Stimulated activated naive CD8-positive, alpha-beta T cell treated with anti-CD3 and anti-CD28 coated beads, Interleukin-15, Interleukin-2, amounts not matched to agents 100 ng/mL and 50 ng/mL, for 24 hours (primary cell): ENCODE data around the gene ZFP3.
"Not testable (repeated sequence)": the region's sequence is repeated elsewhere in the genome, so short reads cannot be mapped to it uniquely, and the experiment has no call there.

Experiments used
- H3K27ac Mint-ChIP-seq: one replicate; pipeline ENCODE4 v1.8.0; 2021; ENCODE audit warnings: mild to moderate bottlenecking, mixed read lengths
- H3K27me3 Mint-ChIP-seq: one replicate; pipeline ENCODE4 v1.8.0; 2021; ENCODE audit warnings: mixed read lengths
- H3K36me3 Mint-ChIP-seq: one replicate; pipeline ENCODE4 v1.8.0; 2021; ENCODE audit warnings: low read depth, mixed read lengths
- H3K4me1 Mint-ChIP-seq: one replicate; pipeline ENCODE4 v1.8.0; 2021; ENCODE audit warnings: low read depth, mixed read lengths
- H3K4me3 Mint-ChIP-seq: one replicate; pipeline ENCODE4 v1.8.0; 2021; ENCODE audit warnings: mild to moderate bottlenecking, mixed read lengths
- H3K9me3 Mint-ChIP-seq: one replicate; pipeline ENCODE4 v1.8.0; 2021; ENCODE audit warnings: mixed read lengths

The ZFP3 gene

GRCh38 chr17:5127910-5128309 is 49.6 kb downstream of the ZFP3 start:
- H3K4me1 Mint-ChIP-seq: no peaks in the 10 kb centered on the region
- H3K9me3 Mint-ChIP-seq: no peaks in the 10 kb centered on the region
- H3K36me3 Mint-ChIP-seq: no peaks in the 10 kb centered on the region
- no peak overlapping the region for H3K4me3 Mint-ChIP-seq
- H3K27ac Mint-ChIP-seq: no peak overlapping the region
- H3K27me3 Mint-ChIP-seq: peaks cover 21% of the 10 kb centered on the region

- H3K4me3 Mint-ChIP-seq, H3K27ac Mint-ChIP-seq, H3K4me1 Mint-ChIP-seq, H3K9me3 Mint-ChIP-seq, H3K36me3 Mint-ChIP-seq: not testable (repeated sequence)
- peaks cover 21% of the 10 kb centered on the region for H3K27me3 Mint-ChIP-seq
These were observed 50.1 kb downstream of the ZFP3 start for GRCh38 chr17:5128387-5128786.

GRCh38 chr17:5128905-5129535 is 50.8 kb downstream of the ZFP3 start:
- Mint-ChIP-seq H3K27me3 (peaks cover 15% of the 10 kb centered on the region), H3K36me3 (no peaks in the 10 kb centered on the region), H3K9me3 (no peaks in the 10 kb centered on the region), H3K4me1 (no peaks in the 10 kb centered on the region), H3K4me3 (no peak overlapping the region), H3K27ac (no peak overlapping the region)

- not testable (repeated sequence) for H3K9me3 Mint-ChIP-seq, H3K36me3 Mint-ChIP-seq, H3K4me1 Mint-ChIP-seq, H3K27me3 Mint-ChIP-seq, H3K27ac Mint-ChIP-seq, H3K4me3 Mint-ChIP-seq
These were observed 51.5 kb downstream of the ZFP3 start for GRCh38 chr17:5129770-5130169.

- not testable (repeated sequence) for H3K27me3 Mint-ChIP-seq, H3K36me3 Mint-ChIP-seq, H3K27ac Mint-ChIP-seq, H3K9me3 Mint-ChIP-seq, H3K4me3 Mint-ChIP-seq, H3K4me1 Mint-ChIP-seq
These were observed 52.0 kb downstream of the ZFP3 start for GRCh38 chr17:5130261-5130660.

- not testable (repeated sequence) for H3K4me3 Mint-ChIP-seq, H3K36me3 Mint-ChIP-seq, H3K27ac Mint-ChIP-seq, H3K27me3 Mint-ChIP-seq, H3K9me3 Mint-ChIP-seq, H3K4me1 Mint-ChIP-seq
These were observed 52.4 kb downstream of the ZFP3 start for GRCh38 chr17:5130687-5131086.

- no peaks in the 10 kb centered on the region for H3K4me1 Mint-ChIP-seq
- H3K27me3 Mint-ChIP-seq: peaks cover 8% of the 10 kb centered on the region
- no peaks in the 10 kb centered on the region for H3K9me3 Mint-ChIP-seq
- H3K36me3 Mint-ChIP-seq: no peaks in the 10 kb centered on the region
- no peak overlapping the region for H3K4me3 Mint-ChIP-seq
- H3K27ac Mint-ChIP-seq: no peak overlapping the region
These were observed 53.0 kb downstream of the ZFP3 start for GRCh38 chr17:5131146-5131715.

- not testable (repeated sequence) for H3K27me3 Mint-ChIP-seq, H3K4me3 Mint-ChIP-seq, H3K4me1 Mint-ChIP-seq, H3K36me3 Mint-ChIP-seq, H3K9me3 Mint-ChIP-seq, H3K27ac Mint-ChIP-seq
These were observed 53.7 kb downstream of the ZFP3 start for GRCh38 chr17:5131799-5132502.

GRCh38 chr17:5132503-5133225 is 54.4 kb downstream of the ZFP3 start:
- H3K4me3 Mint-ChIP-seq, H3K27me3 Mint-ChIP-seq, H3K36me3 Mint-ChIP-seq, H3K9me3 Mint-ChIP-seq, H3K4me1 Mint-ChIP-seq, H3K27ac Mint-ChIP-seq: not testable (repeated sequence)

- no peaks in the 10 kb centered on the region for H3K4me1 Mint-ChIP-seq
- H3K27ac Mint-ChIP-seq: no peak overlapping the region
- H3K27me3 Mint-ChIP-seq: no peaks in the 10 kb centered on the region
- no peaks in the 10 kb centered on the region for H3K9me3 Mint-ChIP-seq
- H3K4me3 Mint-ChIP-seq: no peak overlapping the region
- no peaks in the 10 kb centered on the region for H3K36me3 Mint-ChIP-seq
These were observed 55.0 kb downstream of the ZFP3 start for GRCh38 chr17:5133311-5133710.

- not testable (repeated sequence) for H3K4me3 Mint-ChIP-seq, H3K36me3 Mint-ChIP-seq, H3K9me3 Mint-ChIP-seq, H3K27me3 Mint-ChIP-seq, H3K4me1 Mint-ChIP-seq, H3K27ac Mint-ChIP-seq
These were observed 55.7 kb downstream of the ZFP3 start for GRCh38 chr17:5133961-5134360.

- H3K27me3 Mint-ChIP-seq, H3K4me3 Mint-ChIP-seq, H3K4me1 Mint-ChIP-seq, H3K9me3 Mint-ChIP-seq, H3K27ac Mint-ChIP-seq, H3K36me3 Mint-ChIP-seq: not testable (repeated sequence)
These were observed 56.3 kb downstream of the ZFP3 start for GRCh38 chr17:5134571-5134970.

- not testable (repeated sequence) for H3K4me3 Mint-ChIP-seq, H3K4me1 Mint-ChIP-seq, H3K9me3 Mint-ChIP-seq, H3K27ac Mint-ChIP-seq, H3K27me3 Mint-ChIP-seq, H3K36me3 Mint-ChIP-seq
These were observed 57.0 kb downstream of the ZFP3 start for GRCh38 chr17:5135131-5135712.

GRCh38 chr17:5135726-5136579 is 57.7 kb downstream of the ZFP3 start:
- Mint-ChIP-seq H3K36me3 (no peaks in the 10 kb centered on the region), H3K27ac (no peak overlapping the region), H3K9me3 (no peaks in the 10 kb centered on the region), H3K4me3 (no peak overlapping the region), H3K27me3 (no peaks in the 10 kb centered on the region), H3K4me1 (no peaks in the 10 kb centered on the region)
